PFSK-1 (cell line): ENCODE results near the gene USP13.

Experiments
- FOXP2 ChIP-seq: optimal IDR thresholded peaks from 2 replicates; pipeline ENCODE3; 2011; ENCODE audit warnings: borderline replicate concordance, control low read depth, inconsistent platforms; ENCODE audit not compliant: insufficient read depth; ENCODE audit errors: extremely low read length, extremely low read depth
- POLR2AphosphoS5 ChIP-seq: IDR thresholded peaks from 2 replicates; pipeline ENCODE4 v1.6.1; 2012; ENCODE audit warnings: low read depth, mild to moderate bottlenecking, control low read depth, low read length, moderate library complexity
- REST ChIP-seq, 2 experiments: IDR thresholded peaks; 2 replicates each; pipeline versions ENCODE4 v1.6.1 to v1.8.0; 2011 to 2012; ENCODE audit warnings: low read depth in 2 of 2, low read length in 2 of 2, control low read depth in 1 of 2, inconsistent platforms in 1 of 2, mild to moderate bottlenecking in 1 of 2, moderate library complexity in 1 of 2; ENCODE audit not compliant: insufficient read depth in 1 of 2
- SIN3A ChIP-seq: IDR thresholded peaks from 2 replicates; pipeline ENCODE4 v1.6.1; 2012; ENCODE audit warnings: mild to moderate bottlenecking, low read length, moderate library complexity, borderline replicate concordance; ENCODE audit not compliant: insufficient read depth
- TAF1 ChIP-seq: IDR thresholded peaks from 2 replicates; pipeline ENCODE4 v1.6.1; 2012; ENCODE audit warnings: low read length, control low read depth, borderline replicate concordance; ENCODE audit not compliant: insufficient read depth

Gene USP13

GRCh38 chr3:179666436-179667035, 13.7 kb downstream of the USP13 start:
- TF ChIP-seq FOXP2: no peak
- no peak for TF ChIP-seq POLR2AphosphoS5
- no peak for TF ChIP-seq TAF1
- TF ChIP-seq REST (IDR thresholded peaks at IDR 0.05; ENCODE audit: insufficient read depth in 1 of 2, low read depth in 2 of 2, low read length in 2 of 2): no peak
- TF ChIP-seq SIN3A: no peak

- TF ChIP-seq TAF1 (no peak), FOXP2 (no peak), POLR2AphosphoS5 (no peak), SIN3A (no peak), REST (IDR thresholded peaks at IDR 0.05; ENCODE audit: insufficient read depth in 1 of 2, low read depth in 2 of 2, low read length in 2 of 2) (no peak)
Observed at GRCh38 chr3:179668429-179668828, 15.6 kb downstream of the USP13 start.

- no peak for TF ChIP-seq FOXP2
- no peak for TF ChIP-seq REST (IDR thresholded peaks at IDR 0.05; ENCODE audit: insufficient read depth in 1 of 2, low read depth in 2 of 2, low read length in 2 of 2)
- TF ChIP-seq TAF1: no peak
- no peak for TF ChIP-seq SIN3A
- no peak for TF ChIP-seq POLR2AphosphoS5
Observed at GRCh38 chr3:179670311-179670710, 17.5 kb downstream of the USP13 start.

- no peak for TF ChIP-seq POLR2AphosphoS5
- TF ChIP-seq FOXP2: no peak
- no peak for TF ChIP-seq REST (IDR thresholded peaks at IDR 0.05; ENCODE audit: insufficient read depth in 1 of 2, low read depth in 2 of 2, low read length in 2 of 2)
- TF ChIP-seq SIN3A: no peak
- TF ChIP-seq TAF1: no peak
Observed at GRCh38 chr3:179671309-179671708, 18.5 kb downstream of the USP13 start.

- TF ChIP-seq SIN3A (0 out of 2 replicates have a peak, but pooled peaks have one; percentile 25), REST (IDR thresholded peaks at IDR 0.05; ENCODE audit: insufficient read depth in 1 of 2, low read depth in 2 of 2, low read length in 2 of 2) (no peak), TAF1 (no peak), POLR2AphosphoS5 (no peak), FOXP2 (peak; percentile 40)
Observed at GRCh38 chr3:179671747-179672242, 19.0 kb downstream of the USP13 start.
